IMR-90 (cell line): ENCODE results near the gene ERG.

ENCODE experiments used
- CHD1 ChIP-seq: IDR thresholded peaks from 2 replicates; pipeline ENCODE4 v1.6.1; 2012; ENCODE audit warnings: low read depth, low read length, improper control_type of control experiment
- CTCF ChIP-seq: conservative IDR thresholded peaks from 2 replicates; pipeline ENCODE4 v1.5.1; 2012; ENCODE audit warnings: mild to moderate bottlenecking, low read depth, low read length, improper control_type of control experiment
- FOS ChIP-seq: fragments of 150-350 bp; IDR thresholded peaks from 2 replicates; pipeline ENCODE4 v1.6.1; 2016; ENCODE audit warnings: low read depth, low read length
- POLR2A ChIP-seq: IDR thresholded peaks from 2 replicates; pipeline ENCODE4 v1.6.1; 2012; ENCODE audit warnings: mild to moderate bottlenecking, low read depth, low read length

GRCh38 chr21:38356883-38357625, 141.2 kb downstream of the ERG start:
- TF ChIP-seq FOS (no peak), CTCF (no peak), CHD1 (no peak), POLR2A (no peak)
